OCI-LY1 (cell line): ENCODE measurements around the gene DEF6.

Experiments
- H2AFZ ChIP-seq: fragments of 200-600 bp; sonication (generic), shearing (Covaris generic); 2 replicates; pipeline ENCODE4 v1.6.0; 2014; ENCODE audit warnings: antibody characterized with exemption, mild to moderate bottlenecking, low read length
- H3F3A ChIP-seq: fragments of 200-600 bp; sonication (generic), shearing (Covaris generic); 2 replicates; pipeline ENCODE4 v1.6.0; 2014; ENCODE audit warnings: mild to moderate bottlenecking, antibody characterized with exemption, low read length, moderate library complexity; ENCODE audit not compliant: insufficient read depth
- H3K27ac ChIP-seq: fragments of 200-600 bp; sonication (generic); 2 replicates; pipeline ENCODE4 v1.5.1; 2014; ENCODE audit warnings: low read length, mixed run types, mild to moderate bottlenecking, low read depth; ENCODE audit not compliant: poor library complexity, severe bottlenecking
- H3K27me3 ChIP-seq: fragments of 200-600 bp; sonication (generic); 2 replicates; pipeline ENCODE4 v1.6.0; 2014; ENCODE audit warnings: antibody characterized with exemption, mild to moderate bottlenecking, low read length, moderate library complexity; ENCODE audit not compliant: insufficient read depth
- H3K36me3 ChIP-seq: fragments of 200-600 bp; sonication (generic); 2 replicates; pipeline ENCODE4 v1.6.1; 2014; ENCODE audit warnings: mild to moderate bottlenecking, antibody characterized with exemption, low read length, moderate library complexity, mixed read lengths; ENCODE audit not compliant: insufficient read depth
- H3K4me1 ChIP-seq: fragments of 200-600 bp; sonication (generic); 2 replicates; pipeline ENCODE4 v1.5.1; 2014; ENCODE audit warnings: mild to moderate bottlenecking, low read length, moderate library complexity; ENCODE audit not compliant: insufficient read depth, severe bottlenecking
- H3K4me2 ChIP-seq: fragments of 200-600 bp; sonication (generic), shearing (Covaris generic); 2 replicates; pipeline ENCODE4 v1.6.1; 2014; ENCODE audit warnings: low read length
- H3K4me3 ChIP-seq: fragments of 200-600 bp; sonication (generic); 2 replicates; pipeline ENCODE4 v1.5.1; 2014; ENCODE audit warnings: low read length, low read depth, mild to moderate bottlenecking, mixed read lengths; ENCODE audit not compliant: poor library complexity, severe bottlenecking
- H3K79me2 ChIP-seq: fragments of 200-600 bp; shearing (Covaris generic); 2 replicates; pipeline ENCODE4 v1.6.1; 2016; ENCODE audit warnings: mixed run types, low read length, mixed read lengths; ENCODE audit not compliant: insufficient read depth
- H3K9ac ChIP-seq: fragments of 200-600 bp; sonication (generic), shearing (Covaris generic); 2 replicates; pipeline ENCODE4 v1.6.1; 2014; ENCODE audit warnings: mild to moderate bottlenecking, low read length, mixed read lengths
- H3K9me2 ChIP-seq: fragments of 200-600 bp; sonication (generic), shearing (Covaris generic); 2 replicates; pipeline ENCODE4 v1.6.1; 2014; ENCODE audit warnings: low read depth, mild to moderate bottlenecking, low read length, mixed read lengths
- H3K9me3 ChIP-seq: fragments of 200-600 bp; shearing (Covaris generic); 2 replicates; pipeline ENCODE4 v1.6.1; 2014; ENCODE audit warnings: low read length, mixed read lengths
- H4K20me1 ChIP-seq: fragments of 200-600 bp; sonication (generic), shearing (Covaris generic); 2 replicates; pipeline ENCODE4 v1.6.0; 2016; ENCODE audit warnings: mild to moderate bottlenecking, low read length; ENCODE audit not compliant: insufficient read depth
- EZH2 ChIP-seq: fragments of 200-600 bp; sonication (generic), shearing (Covaris generic); IDR thresholded peaks from 2 replicates; pipeline ENCODE4 v1.8.0; 2017; ENCODE audit warnings: borderline replicate concordance, mixed run types, mild to moderate bottlenecking, antibody characterized with exemption, low read length, moderate library complexity, mixed read lengths
- TF ChIP-seq, protein P1 (sequence below): fragments of 200-600 bp; sonication (generic), shearing (Covaris generic); IDR thresholded peaks from 2 replicates; pipeline ENCODE4 v1.5.1; 2017; ENCODE audit warnings: mild to moderate bottlenecking, antibody characterized with exemption, low read length, moderate library complexity, mixed read lengths

The DEF6 gene

DNA sequence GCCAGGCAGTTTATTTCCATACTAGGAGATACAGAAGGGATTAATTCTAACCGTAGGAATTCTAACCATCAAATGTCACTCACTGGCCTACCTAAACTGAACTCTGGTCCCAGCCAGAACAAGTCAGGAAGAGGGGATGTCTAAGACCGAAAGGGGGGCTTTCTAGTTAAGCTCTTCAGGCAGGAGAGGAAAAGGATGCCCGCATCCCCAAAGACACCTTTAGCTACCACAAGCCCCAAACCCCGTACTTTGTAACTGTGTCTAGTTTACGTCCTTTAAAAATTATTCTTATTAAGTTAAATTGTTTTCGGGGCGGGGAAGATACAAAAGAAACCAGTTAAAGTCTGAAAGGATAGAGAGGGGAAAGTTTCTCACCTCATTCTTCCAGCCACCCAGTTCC is 39.3 kb upstream of the DEF6 start:
- Histone ChIP-seq H3K4me1 (peaks cover 27% of the 10 kb centered on the region), H2AFZ (no peak overlapping the region), H3K4me2 (peak overlapping the region; percentile 84), H3K9me2 (no peaks in the 10 kb centered on the region), H3K27ac (no peak overlapping the region), H3F3A (peaks cover 6% of the 10 kb centered on the region; the same call in 1 of the 2 replicates), H3K79me2 (no peaks in the 10 kb centered on the region), H3K4me3 (peak overlapping the region; percentile 79), H3K27me3 (no peaks in the 10 kb centered on the region), H3K9me3 (no peaks in the 10 kb centered on the region), H3K9ac (peak overlapping the region; percentile 91), H4K20me1 (no peaks in the 10 kb centered on the region), H3K36me3 (no peaks in the 10 kb centered on the region)
- TF ChIP-seq, protein P1, sequence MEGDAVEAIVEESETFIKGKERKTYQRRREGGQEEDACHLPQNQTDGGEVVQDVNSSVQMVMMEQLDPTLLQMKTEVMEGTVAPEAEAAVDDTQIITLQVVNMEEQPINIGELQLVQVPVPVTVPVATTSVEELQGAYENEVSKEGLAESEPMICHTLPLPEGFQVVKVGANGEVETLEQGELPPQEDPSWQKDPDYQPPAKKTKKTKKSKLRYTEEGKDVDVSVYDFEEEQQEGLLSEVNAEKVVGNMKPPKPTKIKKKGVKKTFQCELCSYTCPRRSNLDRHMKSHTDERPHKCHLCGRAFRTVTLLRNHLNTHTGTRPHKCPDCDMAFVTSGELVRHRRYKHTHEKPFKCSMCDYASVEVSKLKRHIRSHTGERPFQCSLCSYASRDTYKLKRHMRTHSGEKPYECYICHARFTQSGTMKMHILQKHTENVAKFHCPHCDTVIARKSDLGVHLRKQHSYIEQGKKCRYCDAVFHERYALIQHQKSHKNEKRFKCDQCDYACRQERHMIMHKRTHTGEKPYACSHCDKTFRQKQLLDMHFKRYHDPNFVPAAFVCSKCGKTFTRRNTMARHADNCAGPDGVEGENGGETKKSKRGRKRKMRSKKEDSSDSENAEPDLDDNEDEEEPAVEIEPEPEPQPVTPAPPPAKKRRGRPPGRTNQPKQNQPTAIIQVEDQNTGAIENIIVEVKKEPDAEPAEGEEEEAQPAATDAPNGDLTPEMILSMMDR: no peak
- TF ChIP-seq EZH2: no peak

- no peak for TF ChIP-seq EZH2
- Histone ChIP-seq H3K4me2 (peak overlapping the region; percentile 84), H3K36me3 (no peaks in the 10 kb centered on the region), H3K9me3 (no peaks in the 10 kb centered on the region), H3K27me3 (no peaks in the 10 kb centered on the region), H3F3A (peaks cover 6% of the 10 kb centered on the region; the same call in 1 of the 2 replicates), H3K4me1 (peaks cover 32% of the 10 kb centered on the region), H3K27ac (no peak overlapping the region), H4K20me1 (no peaks in the 10 kb centered on the region), H3K4me3 (peak overlapping the region; percentile 79), H3K79me2 (no peaks in the 10 kb centered on the region), H3K9me2 (no peaks in the 10 kb centered on the region), H3K9ac (peak overlapping the region; percentile 91), H2AFZ (no peak overlapping the region)
These were observed 38.8 kb upstream of the DEF6 start for GRCh38 chr6:35258858-35259193.

- Histone ChIP-seq H2AFZ (no peak within 1 kb of the TSS), H3K36me3 (no peaks in the 10 kb centered on the region), H3K79me2 (no peaks in the 10 kb centered on the region), H3K4me2 (peak within 1 kb of the TSS; percentile 84), H3K27me3 (no peaks in the 10 kb centered on the region), H4K20me1 (no peaks in the 10 kb centered on the region), H3K9ac (peak within 1 kb of the TSS; percentile 91), H3K4me1 (peaks cover 37% of the 10 kb centered on the region), H3K27ac (peak within 1 kb of the TSS; percentile 78), H3F3A (peaks cover 6% of the 10 kb centered on the region; the same call in 1 of the 2 replicates), H3K9me3 (no peaks in the 10 kb centered on the region), H3K9me2 (no peaks in the 10 kb centered on the region), H3K4me3 (peak within 1 kb of the TSS; percentile 79)
- TF ChIP-seq, protein P1: no peak
- no peak for TF ChIP-seq EZH2
These were observed 38.2 kb upstream of the DEF6 start, which contains the start of gene ZNF76 for GRCh38 chr6:35259194-35259947. TSS of gene ZNF76 (plus strand) at chr6:35259735. CDS start at chr6:35281152, 21,417 bp downstream.
